ENCODE measurements around the gene VTI1A.

GRCh38 chr10:112791447-112791846 is 344.4 kb downstream of the VTI1A start:
- TF ChIP-seq, protein P1, sequence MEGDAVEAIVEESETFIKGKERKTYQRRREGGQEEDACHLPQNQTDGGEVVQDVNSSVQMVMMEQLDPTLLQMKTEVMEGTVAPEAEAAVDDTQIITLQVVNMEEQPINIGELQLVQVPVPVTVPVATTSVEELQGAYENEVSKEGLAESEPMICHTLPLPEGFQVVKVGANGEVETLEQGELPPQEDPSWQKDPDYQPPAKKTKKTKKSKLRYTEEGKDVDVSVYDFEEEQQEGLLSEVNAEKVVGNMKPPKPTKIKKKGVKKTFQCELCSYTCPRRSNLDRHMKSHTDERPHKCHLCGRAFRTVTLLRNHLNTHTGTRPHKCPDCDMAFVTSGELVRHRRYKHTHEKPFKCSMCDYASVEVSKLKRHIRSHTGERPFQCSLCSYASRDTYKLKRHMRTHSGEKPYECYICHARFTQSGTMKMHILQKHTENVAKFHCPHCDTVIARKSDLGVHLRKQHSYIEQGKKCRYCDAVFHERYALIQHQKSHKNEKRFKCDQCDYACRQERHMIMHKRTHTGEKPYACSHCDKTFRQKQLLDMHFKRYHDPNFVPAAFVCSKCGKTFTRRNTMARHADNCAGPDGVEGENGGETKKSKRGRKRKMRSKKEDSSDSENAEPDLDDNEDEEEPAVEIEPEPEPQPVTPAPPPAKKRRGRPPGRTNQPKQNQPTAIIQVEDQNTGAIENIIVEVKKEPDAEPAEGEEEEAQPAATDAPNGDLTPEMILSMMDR (IDR thresholded peaks at IDR 0.05; ENCODE audit: low read depth, low read length), result no peak
- TF ChIP-seq POLR2A (IDR thresholded peaks at IDR 0.05; ENCODE audit: extremely low read depth, insufficient read length) (no peak), MYC (IDR thresholded peaks at IDR 0.05; ENCODE audit: low read depth, low read length) (no peak)

Data from NB4 (cell line).